ENCODE measurements around the gene APLP2.

The APLP2 gene

GRCh38 chr11:130183878-130184610 is 114.3 kb downstream of the APLP2 start:
- TF ChIP-seq, protein P1, sequence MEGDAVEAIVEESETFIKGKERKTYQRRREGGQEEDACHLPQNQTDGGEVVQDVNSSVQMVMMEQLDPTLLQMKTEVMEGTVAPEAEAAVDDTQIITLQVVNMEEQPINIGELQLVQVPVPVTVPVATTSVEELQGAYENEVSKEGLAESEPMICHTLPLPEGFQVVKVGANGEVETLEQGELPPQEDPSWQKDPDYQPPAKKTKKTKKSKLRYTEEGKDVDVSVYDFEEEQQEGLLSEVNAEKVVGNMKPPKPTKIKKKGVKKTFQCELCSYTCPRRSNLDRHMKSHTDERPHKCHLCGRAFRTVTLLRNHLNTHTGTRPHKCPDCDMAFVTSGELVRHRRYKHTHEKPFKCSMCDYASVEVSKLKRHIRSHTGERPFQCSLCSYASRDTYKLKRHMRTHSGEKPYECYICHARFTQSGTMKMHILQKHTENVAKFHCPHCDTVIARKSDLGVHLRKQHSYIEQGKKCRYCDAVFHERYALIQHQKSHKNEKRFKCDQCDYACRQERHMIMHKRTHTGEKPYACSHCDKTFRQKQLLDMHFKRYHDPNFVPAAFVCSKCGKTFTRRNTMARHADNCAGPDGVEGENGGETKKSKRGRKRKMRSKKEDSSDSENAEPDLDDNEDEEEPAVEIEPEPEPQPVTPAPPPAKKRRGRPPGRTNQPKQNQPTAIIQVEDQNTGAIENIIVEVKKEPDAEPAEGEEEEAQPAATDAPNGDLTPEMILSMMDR (IDR thresholded peaks at IDR 0.05; ENCODE audit: low read depth, low read length), result no peak
- H3K4me3 ChIP-seq (replicated peaks in 1 of 2; ENCODE audit: low read depth in 2 of 2, low read length in 2 of 2), result no peak overlapping the region
- no peak for DNase-seq (ENCODE audit: low read depth in 2 of 2)

GRCh38 chr11:130187096-130187495 is 117.4 kb downstream of the APLP2 start:
- TF ChIP-seq, protein P1 (IDR thresholded peaks at IDR 0.05; ENCODE audit: low read depth, low read length), result no peak
- H3K4me3 ChIP-seq (replicated peaks in 1 of 2; ENCODE audit: low read depth in 2 of 2, low read length in 2 of 2), result no peak overlapping the region
- no peak for DNase-seq (ENCODE audit: low read depth in 2 of 2)

DNA sequence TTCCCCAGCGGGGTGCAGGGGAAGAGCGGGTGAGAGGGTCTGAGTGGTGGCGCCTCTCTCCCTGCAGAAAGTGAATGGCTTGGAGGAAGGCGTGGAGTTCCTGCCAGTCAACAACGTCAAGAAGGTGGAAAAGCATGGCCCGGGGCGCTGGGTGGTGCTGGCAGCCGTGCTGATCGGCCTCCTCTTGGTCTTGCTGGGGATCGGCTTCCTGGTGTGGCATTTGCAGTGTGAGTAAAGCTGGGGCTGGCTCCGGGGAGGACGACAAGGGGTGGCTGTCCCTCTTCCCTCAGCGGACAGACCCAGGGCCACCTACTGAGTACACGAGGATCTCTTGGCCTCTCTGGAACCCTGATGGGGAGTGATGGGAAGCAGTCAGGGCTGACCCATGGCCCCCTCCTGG is 118.4 kb downstream of the APLP2 start:
- TF ChIP-seq, protein P1 (IDR thresholded peaks at IDR 0.05; ENCODE audit: low read depth, low read length), result no peak
- H3K4me3 ChIP-seq (replicated peaks in 1 of 2; ENCODE audit: low read depth in 2 of 2, low read length in 2 of 2), result no peak overlapping the region
- no peak for DNase-seq (ENCODE audit: low read depth in 2 of 2)

DNA sequence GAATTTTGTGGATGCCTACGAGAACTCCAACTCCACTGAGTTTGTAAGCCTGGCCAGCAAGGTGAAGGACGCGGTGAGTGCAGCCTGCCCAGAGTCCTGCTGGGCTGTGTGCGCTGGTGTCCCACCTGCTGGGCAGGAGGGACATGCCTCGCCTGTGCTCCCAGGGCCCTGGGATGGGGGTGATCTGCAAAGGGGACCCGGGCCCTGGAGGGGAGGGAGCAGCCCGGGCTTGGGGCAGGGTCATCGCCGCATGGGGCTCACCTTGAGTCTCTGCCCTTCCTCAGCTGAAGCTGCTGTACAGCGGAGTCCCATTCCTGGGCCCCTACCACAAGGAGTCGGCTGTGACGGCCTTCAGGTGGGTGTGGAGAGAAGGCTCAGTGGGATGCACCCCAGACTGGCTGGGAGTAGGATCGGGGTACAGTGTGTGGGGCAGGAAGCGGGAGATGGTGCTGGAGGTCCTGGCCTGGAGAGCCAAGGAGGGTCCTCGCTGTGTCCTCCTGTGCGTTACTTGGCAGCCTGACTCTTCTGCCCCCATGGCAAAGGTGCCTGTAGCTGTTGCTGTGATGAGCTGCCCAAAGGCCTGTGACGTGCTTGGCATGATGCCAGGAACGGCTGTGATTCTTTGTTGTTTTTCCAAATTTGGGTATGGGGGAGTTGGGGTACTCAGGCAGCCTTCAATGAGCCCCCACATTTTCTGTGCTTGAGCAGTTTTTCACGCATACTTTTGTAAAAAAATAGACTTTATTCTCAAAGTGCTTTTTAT is 119.1 kb downstream of the APLP2 start:
- TF ChIP-seq, protein P1 (IDR thresholded peaks at IDR 0.05; ENCODE audit: low read depth, low read length), result no peak
- no peak for DNase-seq (ENCODE audit: low read depth in 2 of 2)
- H3K4me3 ChIP-seq (replicated peaks in 1 of 2; ENCODE audit: low read depth in 2 of 2, low read length in 2 of 2), result no peak overlapping the region

- TF ChIP-seq, protein P1 (IDR thresholded peaks at IDR 0.05; ENCODE audit: low read depth, low read length), result no peak
- H3K4me3 ChIP-seq (replicated peaks in 1 of 2; ENCODE audit: low read depth in 2 of 2, low read length in 2 of 2), result no peak overlapping the region
- no peak for DNase-seq (ENCODE audit: low read depth in 2 of 2)
Observed at GRCh38 chr11:130189492-130190210, 120.0 kb downstream of the APLP2 start.

DNA sequence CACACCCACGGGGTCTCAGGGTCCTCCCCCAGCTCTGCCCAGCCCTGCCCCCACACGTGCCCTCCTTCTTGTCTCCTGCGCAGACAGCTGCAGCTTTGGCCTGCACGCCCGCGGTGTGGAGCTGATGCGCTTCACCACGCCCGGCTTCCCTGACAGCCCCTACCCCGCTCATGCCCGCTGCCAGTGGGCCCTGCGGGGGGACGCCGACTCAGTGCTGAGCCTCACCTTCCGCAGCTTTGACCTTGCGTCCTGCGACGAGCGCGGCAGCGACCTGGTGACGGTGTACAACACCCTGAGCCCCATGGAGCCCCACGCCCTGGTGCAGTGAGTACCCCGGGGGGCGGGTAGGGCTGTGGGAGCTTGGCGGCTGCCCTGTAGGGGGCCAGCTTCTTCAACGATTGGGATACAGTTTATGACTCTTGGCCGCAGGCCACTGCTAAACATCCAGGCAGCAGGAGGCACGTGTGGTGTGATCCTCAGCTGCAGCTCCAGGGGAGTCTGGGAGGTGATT is 120.7 kb downstream of the APLP2 start:
- DNase-seq (ENCODE audit: low read depth in 2 of 2), result no peak
- TF ChIP-seq, protein P1 (IDR thresholded peaks at IDR 0.05; ENCODE audit: low read depth, low read length), result no peak
- no peak overlapping the region for H3K4me3 ChIP-seq (replicated peaks in 1 of 2; ENCODE audit: low read depth in 2 of 2, low read length in 2 of 2)

Measured in cardiac fibroblast (primary cell).